ENCODE data around the gene AP4S1.

Gene AP4S1

GRCh38 chr14:31006703-31007102 lies 18.7 kb upstream of the AP4S1 start:
- DNase-seq (ENCODE audit: low read depth in 2 of 2), result no peak

- no peak for DNase-seq (ENCODE audit: low read depth in 2 of 2)
Measured at GRCh38 chr14:31009836-31010574, 15.4 kb upstream of the AP4S1 start.

GRCh38 chr14:31010935-31011334 lies 14.5 kb upstream of the AP4S1 start:
- no peak for DNase-seq (ENCODE audit: low read depth in 2 of 2)

- DNase-seq (ENCODE audit: low read depth in 2 of 2), result no peak
Measured at GRCh38 chr14:31013841-31014240, 11.6 kb upstream of the AP4S1 start.

GRCh38 chr14:31018057-31018645 lies 7.3 kb upstream of the AP4S1 start:
- DNase-seq (ENCODE audit: low read depth in 2 of 2), result no peak

DNA sequence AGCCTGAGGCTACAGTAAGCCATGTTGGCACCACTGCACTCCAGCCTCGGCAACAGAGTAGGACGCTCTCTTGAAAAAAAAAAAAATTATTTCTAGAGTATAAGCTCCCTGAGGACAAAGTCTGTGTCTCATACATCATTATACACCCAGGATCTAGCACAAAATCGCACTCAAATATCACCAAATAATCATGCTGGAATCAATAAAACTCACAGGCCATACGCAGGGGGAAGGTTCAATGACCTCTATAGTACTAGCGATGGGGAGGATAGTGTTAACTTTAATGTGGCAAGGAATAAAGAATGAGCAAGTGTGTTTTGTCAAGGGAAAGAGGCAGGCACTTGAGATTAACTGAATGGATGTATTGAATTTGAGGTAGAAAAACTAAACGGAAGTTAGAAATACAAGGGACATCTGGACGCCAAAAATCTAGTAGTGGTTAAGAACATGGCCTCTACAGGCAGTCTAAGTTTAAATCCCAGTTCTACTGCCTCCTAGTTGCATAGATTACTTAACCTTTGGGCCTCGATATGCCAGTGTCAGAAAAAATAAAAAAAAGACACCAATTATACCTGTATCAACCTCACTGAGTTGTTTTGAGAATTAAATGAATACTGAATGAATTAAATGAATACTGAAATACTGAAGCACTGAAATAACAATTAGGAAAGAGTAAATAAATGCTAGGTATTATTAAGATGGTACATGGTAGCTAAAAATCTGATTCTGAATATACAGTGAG lies 4.4 kb upstream of the AP4S1 start:
- no peak for DNase-seq (ENCODE audit: low read depth in 2 of 2)

- DNase-seq (ENCODE audit: low read depth in 2 of 2), result no peak
Measured at GRCh38 chr14:31021576-31021949, 3.9 kb upstream of the AP4S1 start.

- no peak for DNase-seq (ENCODE audit: low read depth in 2 of 2)
Measured at GRCh38 chr14:31022386-31022785, 3.1 kb upstream of the AP4S1 start.

DNA sequence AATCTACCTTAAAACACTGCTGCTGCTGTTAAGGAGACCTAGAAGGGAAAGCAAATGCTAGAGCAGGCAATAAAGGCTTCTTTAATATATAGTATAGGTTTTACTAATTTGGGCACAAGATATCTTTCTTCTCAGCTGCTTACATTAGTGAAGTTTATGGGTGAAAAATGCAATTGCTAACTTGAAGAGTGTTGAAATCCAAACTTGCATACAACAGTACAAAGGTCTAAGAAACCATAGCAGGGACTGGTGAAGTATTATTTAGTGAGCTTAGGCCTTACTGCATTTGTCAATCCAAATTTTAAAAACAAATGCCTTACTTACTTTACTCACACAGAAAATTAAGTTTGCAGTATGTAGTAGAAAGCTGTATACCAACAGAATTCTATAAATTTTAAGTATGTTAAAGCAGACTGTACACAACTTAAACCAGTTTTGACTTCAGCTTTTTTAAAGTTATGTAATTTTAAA lies 1.4 kb upstream of the AP4S1 start:
- DNase-seq (ENCODE audit: low read depth in 2 of 2), result no peak

DNA sequence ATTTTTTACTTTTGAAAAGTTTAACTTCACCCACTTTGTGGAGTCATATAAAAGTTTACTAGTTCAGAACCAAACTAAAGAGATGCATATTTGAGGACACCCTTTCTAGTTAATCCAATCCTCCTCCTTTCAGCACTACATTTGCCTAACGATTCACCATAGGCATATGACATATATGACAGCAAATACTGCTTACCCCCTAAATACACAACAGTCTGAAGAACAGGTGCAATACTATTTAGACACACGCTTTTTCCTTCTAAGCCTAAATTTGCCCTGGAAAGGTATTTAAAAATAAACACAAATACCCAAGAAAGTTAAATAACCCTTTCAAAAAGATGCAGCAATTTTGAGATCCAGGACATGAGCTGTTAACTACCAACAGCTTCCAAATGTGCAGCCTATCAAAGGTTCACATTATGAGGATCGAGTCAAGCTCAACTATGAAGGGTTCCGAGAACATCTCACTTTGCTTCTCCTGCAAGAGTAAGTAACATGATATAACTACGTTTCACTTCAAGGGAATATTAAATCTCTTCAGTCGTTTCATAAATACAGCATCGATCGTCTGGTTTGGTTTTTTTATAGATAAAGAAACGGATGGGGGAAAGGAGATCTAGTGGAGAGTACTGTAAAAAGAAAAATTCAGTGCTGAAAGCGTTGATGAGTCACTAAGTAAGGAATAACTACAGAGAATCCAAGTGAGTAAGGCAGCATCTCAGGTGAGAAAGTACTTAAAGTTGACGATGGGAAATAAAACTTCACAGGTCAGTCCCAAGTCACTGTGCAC lies 677 bp upstream of the AP4S1 start:
- no peak for DNase-seq (ENCODE audit: low read depth in 2 of 2)

DNA sequence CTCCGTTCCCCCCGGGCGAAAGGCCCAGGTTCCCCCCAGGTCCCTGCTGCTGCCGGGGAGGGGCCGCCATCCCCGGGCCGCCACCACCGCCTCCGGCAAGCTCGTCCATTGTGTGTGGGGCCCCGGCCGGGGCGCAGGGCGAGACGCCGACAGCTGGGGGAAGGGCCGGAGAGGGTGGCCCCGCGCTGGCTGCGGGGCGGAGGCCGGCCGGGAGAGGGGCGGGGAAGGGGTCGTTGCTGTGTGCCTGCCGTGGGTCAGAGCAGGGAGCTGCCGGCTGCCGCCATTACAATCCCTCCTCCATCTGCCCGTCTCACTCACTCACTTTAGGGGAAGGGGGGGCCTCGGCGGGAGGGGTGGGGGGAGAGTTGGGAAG lies 614 bp downstream of the AP4S1 start, which contains the start of gene STRN3:
TSS of gene STRN3 (minus strand) at position 303 of the 373 bp plus-strand sequence. CDS start at position 109, 194 bp downstream.
- DNase-seq (ENCODE audit: low read depth in 2 of 2), result no peak

DNA sequence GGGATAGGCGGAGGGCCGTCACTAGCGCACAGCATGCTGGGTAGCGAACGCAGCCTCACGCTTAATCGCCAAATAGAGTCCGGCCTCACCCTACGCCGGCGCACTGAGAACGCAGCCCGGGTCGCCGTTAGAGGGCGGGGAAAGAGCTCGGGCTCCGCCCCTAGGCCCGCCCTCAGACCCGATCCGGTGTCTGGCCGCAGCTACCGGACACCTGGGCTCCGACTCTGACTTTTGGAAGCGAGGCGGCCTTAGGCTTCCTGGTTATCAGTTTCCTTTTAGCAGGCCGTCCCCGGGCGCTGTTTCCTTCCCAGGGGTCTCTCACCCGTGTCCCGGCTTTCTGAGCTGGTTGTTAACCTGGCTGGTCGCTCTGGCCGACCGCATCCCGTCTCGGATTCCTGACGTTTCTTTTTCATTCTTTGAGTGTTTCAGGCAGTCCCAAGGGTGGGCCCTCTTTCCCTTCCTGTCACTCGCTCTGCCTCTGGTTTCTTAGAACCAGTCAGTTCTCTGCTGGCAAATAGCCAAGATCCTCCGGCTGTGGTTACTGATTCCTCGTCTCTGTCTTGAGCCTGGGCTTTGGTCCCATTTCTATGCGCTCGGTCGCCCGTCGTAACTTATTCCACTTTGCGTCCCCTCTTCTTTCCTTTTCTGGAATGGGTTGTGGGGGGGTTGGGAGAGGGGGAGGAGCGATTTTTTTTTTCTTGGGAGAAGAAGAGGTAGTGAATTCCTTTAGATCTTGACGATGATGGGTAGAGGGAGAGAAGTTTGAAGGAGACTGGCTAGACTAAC lies 1.2 kb downstream of the AP4S1 start:
- peak; percentile 84 to 88 for DNase-seq (ENCODE audit: low read depth in 2 of 2)

DNA sequence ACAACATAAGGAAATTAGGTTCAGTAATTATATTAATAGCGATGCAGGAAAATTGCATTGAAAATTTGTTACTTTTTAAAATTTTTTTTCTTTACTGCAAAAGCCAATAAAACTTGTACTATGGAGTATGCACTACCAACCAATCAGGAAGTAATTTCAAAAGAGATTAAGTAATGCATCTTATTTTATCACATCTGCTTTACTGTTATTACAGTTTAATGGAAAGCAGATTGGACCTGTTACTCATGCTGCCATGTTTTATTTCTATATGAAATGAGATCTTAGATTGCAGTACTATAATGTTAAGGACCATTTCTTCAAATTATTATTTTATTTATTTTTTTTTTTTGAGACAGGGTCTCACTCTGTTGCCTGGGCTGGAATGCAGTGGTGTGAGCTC lies 2.4 kb downstream of the AP4S1 start:
- no peak for DNase-seq (ENCODE audit: low read depth in 2 of 2)

DNA sequence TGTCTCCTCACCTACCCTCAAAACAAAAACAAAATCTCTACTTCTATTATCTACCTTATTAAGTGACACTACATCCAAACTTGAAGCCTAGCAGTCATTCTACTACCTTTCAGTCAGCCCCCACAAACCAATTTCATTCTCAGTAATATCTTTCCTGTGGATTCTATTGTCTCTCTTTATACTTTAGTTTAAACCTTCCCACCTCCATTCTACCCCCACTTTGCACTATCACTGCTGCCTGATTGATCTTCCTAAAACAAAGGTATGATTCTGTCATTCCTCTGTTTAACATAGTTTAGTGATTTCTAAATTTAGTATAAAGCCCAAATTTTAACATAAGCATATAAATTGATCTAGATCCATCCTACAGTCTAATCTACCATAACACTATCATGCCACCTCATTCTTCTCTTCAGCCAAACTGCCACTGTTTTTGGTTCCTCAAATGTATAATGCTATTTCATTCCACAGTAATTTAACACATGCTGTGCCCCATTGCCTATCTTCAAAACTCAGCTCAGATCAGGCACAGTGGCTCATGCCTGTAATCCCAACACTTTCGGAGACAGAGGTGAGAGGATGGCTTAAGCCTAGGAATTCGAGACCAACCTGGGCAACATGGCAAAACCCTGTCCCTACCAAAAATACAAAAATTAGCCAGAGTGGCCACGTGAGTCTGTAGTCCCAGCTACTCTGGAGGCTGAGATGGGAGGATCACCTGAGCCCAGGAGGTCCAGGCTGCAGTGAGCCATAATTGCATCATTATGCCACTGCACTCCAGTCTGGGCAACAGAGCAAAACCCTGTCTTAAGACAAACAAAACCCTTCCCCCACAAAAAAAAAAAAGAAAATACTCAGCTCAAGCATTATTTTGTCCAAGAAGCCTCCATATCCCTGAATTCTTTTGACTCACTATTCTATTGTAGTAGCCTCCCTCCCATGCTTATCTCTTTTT lies 3.8 kb downstream of the AP4S1 start:
- DNase-seq (ENCODE audit: low read depth in 2 of 2), result no peak

DNA sequence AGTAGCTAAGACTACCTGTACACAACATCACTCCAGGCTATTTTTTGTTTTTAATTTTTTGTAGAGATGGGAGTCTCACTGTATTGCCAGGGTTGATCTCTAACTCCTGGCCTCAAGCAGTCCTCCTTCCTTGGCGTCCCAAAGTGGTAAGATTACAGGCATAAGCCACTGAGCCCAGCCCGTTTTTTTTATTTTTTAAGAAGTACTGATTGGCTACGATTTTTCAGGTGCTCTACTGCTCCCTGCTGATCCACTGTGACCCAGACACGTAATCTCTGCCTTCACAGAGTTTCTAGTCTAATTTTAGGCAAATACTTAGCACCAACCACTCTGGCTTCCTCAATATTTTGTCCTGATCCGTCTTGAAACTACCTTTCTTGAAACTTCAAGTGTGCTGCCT lies 5.0 kb downstream of the AP4S1 start:
- DNase-seq (ENCODE audit: low read depth in 2 of 2), result no peak

- DNase-seq (ENCODE audit: low read depth in 2 of 2), result no peak
Measured at GRCh38 chr14:31036552-31036951, 11.1 kb downstream of the AP4S1 start.

DNA sequence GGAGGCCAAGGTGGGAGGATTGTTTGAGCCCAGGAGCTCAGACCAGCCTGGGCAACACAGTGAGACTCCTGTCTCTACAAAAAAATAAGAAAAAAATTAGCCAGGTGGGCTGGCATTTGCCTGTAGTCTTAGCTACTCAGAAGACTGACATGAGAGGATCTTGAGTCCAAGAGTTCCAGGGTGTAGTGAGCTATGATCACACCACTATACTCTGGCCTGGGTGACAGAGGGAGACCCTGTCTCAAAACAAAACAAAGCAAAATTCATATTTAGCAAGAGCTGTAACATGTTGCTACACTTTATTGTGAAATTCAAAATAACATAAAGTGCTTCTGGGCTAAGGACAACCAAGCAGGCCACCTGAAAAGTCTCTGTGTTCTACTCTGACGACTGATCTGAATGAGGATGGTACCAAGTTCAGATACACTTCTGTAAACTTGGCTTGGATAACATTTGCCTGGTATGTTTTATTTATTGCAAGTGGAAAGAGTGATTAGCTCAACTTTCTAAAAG lies 12.3 kb downstream of the AP4S1 start:
- DNase-seq (ENCODE audit: low read depth in 2 of 2), result no peak

GRCh38 chr14:31038521-31039166 lies 13.2 kb downstream of the AP4S1 start:
- no peak for DNase-seq (ENCODE audit: low read depth in 2 of 2)

DNA sequence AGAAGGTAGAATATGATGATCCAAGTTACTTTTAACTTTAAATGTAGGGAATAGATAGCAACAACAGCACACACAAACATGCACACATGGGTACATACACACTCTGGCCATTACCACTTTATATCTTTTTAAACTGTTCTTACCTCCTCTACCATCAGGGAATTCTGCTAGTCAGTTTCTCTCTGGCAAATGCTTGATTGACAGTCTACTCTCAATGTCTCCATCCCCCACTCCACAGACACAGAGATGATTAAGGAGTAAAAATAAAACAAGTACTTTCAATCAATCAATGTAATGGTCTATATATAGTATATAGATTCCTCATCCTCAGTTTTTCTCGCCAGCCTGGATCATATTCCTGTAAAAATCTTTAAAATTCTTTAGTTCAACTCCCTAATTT lies 16.9 kb downstream of the AP4S1 start:
- DNase-seq (ENCODE audit: low read depth in 2 of 2), result no peak
